IMR-90 (cell line): ENCODE data around the gene HTT. TPM values are rescaled to one million over a fixed set of nuclear protein-coding genes. Genes with fewer than 3 reads are reported as not detected.
A peak's percentile ranks its signal among the peaks of the same experiment; 100 is the strongest.

ENCODE experiments used
- ATAC-seq: fragments of 200-7000 bp; cut with Tn5 transposase; 2 replicates; pipeline ENCODE4 v1.9.1; 2020; ENCODE audit warnings: low read depth, mild to moderate bottlenecking, moderate library complexity
- BruUV-seq: library from RNA; stranded (reverse); fragments of 400-500 nt; replicated peaks from 2 replicates; lab custom pipeline; 2021; lab: Mats Ljungman, UMichigan
- CTCF ChIA-PET: fragments of 300-600 bp; formaldehyde crosslinking; extraction: SDS; loops from one replicate; lab custom pipeline; 2021; ENCODE audit warnings: antibody characterized with exemption; lab: Yijun Ruan, JAX
- POLR2A ChIA-PET: fragments of 300-600 bp; sonication (Branson Sonifier 250); formaldehyde crosslinking; loops from one replicate; lab custom pipeline; 2022; ENCODE audit warnings: antibody characterized with exemption; ENCODE audit not compliant: unreplicated experiment; lab: Charles Lee
- DNase-seq: peaks from one replicate; pipeline ENCODE4 v3.0.0; 2013
- H2AFZ ChIP-seq: replicated peaks from 2 replicates; pipeline ENCODE3; 2013; ENCODE audit warnings: low read length, mild to moderate bottlenecking; ENCODE audit not compliant: poor library complexity
- H2AK5ac ChIP-seq: 2 replicates; pipeline ENCODE4 v1.6.1; 2013; ENCODE audit warnings: low read depth, low read length, inconsistent platforms
- H2AK9ac ChIP-seq: replicated peaks from 2 replicates; pipeline ENCODE3; 2013; ENCODE audit warnings: mild to moderate bottlenecking, low read depth, low read length, moderate library complexity; ENCODE audit not compliant: poor library complexity
- H2BK120ac ChIP-seq: 2 replicates; pipeline ENCODE4 v1.6.1; 2013; ENCODE audit warnings: low read depth, low read length, inconsistent platforms
- H2BK15ac ChIP-seq: 3 replicates; pipeline ENCODE4 v1.6.1; 2013; ENCODE audit warnings: low read depth, low read length, inconsistent platforms
- H2BK20ac ChIP-seq: 2 replicates; pipeline ENCODE4 v1.6.1; 2013; ENCODE audit warnings: low read depth, mild to moderate bottlenecking, inconsistent platforms, low read length, moderate library complexity
- H2BK5ac ChIP-seq: 2 replicates; pipeline ENCODE4 v1.6.1; 2013; ENCODE audit warnings: mild to moderate bottlenecking, low read depth, low read length, inconsistent platforms; ENCODE audit not compliant: poor library complexity, severe bottlenecking
- H3K14ac ChIP-seq: replicated peaks from 2 replicates; pipeline ENCODE4 v1.6.1; 2013; ENCODE audit warnings: low read depth, low read length, inconsistent platforms
- H3K18ac ChIP-seq: 2 replicates; pipeline ENCODE4 v1.6.1; 2013; ENCODE audit warnings: low read depth, low read length, control low read depth
- H3K23ac ChIP-seq: 2 replicates; pipeline ENCODE4 v1.6.1; 2013; ENCODE audit warnings: low read depth, low read length, inconsistent platforms
- H3K27ac ChIP-seq: 2 replicates; pipeline ENCODE4 v1.5.1; 2013; ENCODE audit warnings: mild to moderate bottlenecking, control low read depth, low read length; ENCODE audit not compliant: insufficient read depth
- H3K27me3 ChIP-seq: 2 replicates; pipeline ENCODE4 v1.6.1; 2013; ENCODE audit warnings: low read length; ENCODE audit not compliant: control insufficient read depth, insufficient read depth
- H3K36me3 ChIP-seq: 2 replicates; pipeline ENCODE4 v1.6.1; 2013; ENCODE audit warnings: low read length, mixed read lengths; ENCODE audit not compliant: control insufficient read depth, insufficient read depth
- H3K4ac ChIP-seq: 2 replicates; pipeline ENCODE4 v1.6.1; 2013; ENCODE audit warnings: low read depth, low read length, inconsistent platforms
- H3K4me1 ChIP-seq: 2 replicates; pipeline ENCODE4 v1.6.1; 2013; ENCODE audit warnings: low read length, mixed read lengths; ENCODE audit not compliant: control insufficient read depth, insufficient read depth
- H3K4me2 ChIP-seq: 2 replicates; pipeline ENCODE4 v1.6.1; 2013; ENCODE audit warnings: low read depth, mild to moderate bottlenecking, control low read depth, low read length, moderate library complexity
- H3K4me3 ChIP-seq: 2 replicates; pipeline ENCODE4 v1.5.1; 2013; ENCODE audit warnings: low read depth, mild to moderate bottlenecking, control low read depth, low read length, moderate library complexity; ENCODE audit not compliant: insufficient read depth
- H3K56ac ChIP-seq: 2 replicates; pipeline ENCODE4 v1.6.1; 2013; ENCODE audit warnings: low read length, inconsistent platforms; ENCODE audit not compliant: insufficient read depth; ENCODE audit errors: extremely low read depth
- H3K79me1 ChIP-seq, 2 experiments: 2 replicates each; pipeline ENCODE4 v1.6.1; 2013; ENCODE audit warnings: low read length in 2 of 2, inconsistent platforms in 1 of 2, low read depth in 1 of 2
- H3K9ac ChIP-seq: 2 replicates; pipeline ENCODE4 v1.6.1; 2013; ENCODE audit warnings: low read depth, low read length, control low read depth
- H3K9me1 ChIP-seq: 2 replicates; pipeline ENCODE4 v1.6.1; 2013; ENCODE audit warnings: low read length, inconsistent platforms; ENCODE audit not compliant: insufficient read depth
- H3K9me3 ChIP-seq: 2 replicates; pipeline ENCODE4 v1.6.1; 2013; ENCODE audit warnings: low read length; ENCODE audit not compliant: control insufficient read depth, insufficient read depth
- H4K20me1 ChIP-seq: 2 replicates; pipeline ENCODE4 v1.6.1; 2013; ENCODE audit warnings: low read length, inconsistent platforms; ENCODE audit not compliant: insufficient read depth
- H4K5ac ChIP-seq: 2 replicates; pipeline ENCODE4 v1.6.1; 2013; ENCODE audit warnings: mild to moderate bottlenecking, low read depth, low read length, control low read depth
- H4K8ac ChIP-seq, 2 experiments: 2 replicates each; pipeline ENCODE4 v1.6.1; 2013; ENCODE audit warnings: low read depth in 2 of 2, low read length in 2 of 2, control low read depth in 1 of 2, inconsistent platforms in 1 of 2
- H4K91ac ChIP-seq: 2 replicates; pipeline ENCODE4 v1.6.1; 2013; ENCODE audit warnings: low read depth, low read length, inconsistent platforms; ENCODE audit not compliant: insufficient read depth
- CHD1 ChIP-seq: IDR thresholded peaks from 2 replicates; pipeline ENCODE4 v1.6.1; 2012; ENCODE audit warnings: low read depth, low read length, improper control_type of control experiment
- FOS ChIP-seq: fragments of 150-350 bp; IDR thresholded peaks from 2 replicates; pipeline ENCODE4 v1.6.1; 2016; ENCODE audit warnings: low read depth, low read length
- RCOR1 ChIP-seq: IDR thresholded peaks from 2 replicates; pipeline ENCODE4 v1.6.1; 2012; ENCODE audit warnings: mild to moderate bottlenecking, low read length, improper control_type of control experiment; ENCODE audit not compliant: insufficient replicate concordance
- USF2 ChIP-seq: fragments of 150-350 bp; IDR thresholded peaks from 2 replicates; pipeline ENCODE4 v1.6.1; 2017; ENCODE audit warnings: mild to moderate bottlenecking, antibody characterized with exemption, low read length, low read depth
- WGBS, 2 experiments: methylation state at CpG; one replicate each; pipeline versions ENCODE4 v1.1.5 to v1.1.7; 2013; ENCODE audit warnings: missing lambda C conversion rate in 2 of 2; ENCODE audit not compliant: insufficient read length in 1 of 2; ENCODE audit errors: extremely low coverage in 2 of 2; 5-methylcytosine and 5-hydroxymethylcytosine counted together
- dilution Hi-C: fragments of 300-500 bp; cut with HindIII; formaldehyde crosslinking; loops from one replicate; pipeline ENCODE4 v1.14.3; 2018; ENCODE audit warnings: low sequenced_read_pairs; ENCODE audit not compliant: unreplicated experiment
- in situ Hi-C: fragments of 300-500 bp; cut with MboI; formaldehyde crosslinking; loops from 3 replicates; pipeline ENCODE4 v1.14.3; 2019; ENCODE audit warnings: low sequenced_read_pairs, inconsistent platforms, mixed read lengths
- intact Hi-C: fragments of 100-400 bp; cut with micrococcal nuclease; formaldehyde crosslinking; loops from 2 replicates; pipeline ENCODE4 v1.10.0; 2022
- polyA plus RNA-seq, 3 experiments: library from polyadenylated mRNA; depleted of rRNA; stranded (reverse); fragments of >200 nt; gene quantifications; 2 replicates each; pipeline ENCODE4 v1.2.3, GENCODE V29; 2012; ENCODE audit warnings: low replicate concordance in 1 of 3
- total RNA-seq: library from RNA; depleted of rRNA; stranded (reverse); fragments of >200 nt; gene quantifications from 2 replicates; pipeline ENCODE4 v1.2.3, GENCODE V29; 2012

HTT gene
- total and polyA plus RNA-seq, 2 of the 4 experiments (the other 2 are of a cell fraction), result 11.6 to 14.3 TPM

GRCh38 chr4:3283483-3283882 is 209.0 kb downstream of the HTT start:
- no TSS peak for BruUV-seq
- WGBS, 2 experiments, result 100% methylated on average over 1 of the region's 6 CpGs; no CpG with 5 or more reads in 1 of the 2 experiments
- CTCF ChIA-PET, result no interaction called here

More at GRCh38 chr4:3283483-3283882, 209.0 kb downstream of the HTT start:
- Histone ChIP-seq H3K27me3 (peaks cover 9% of the 10 kb centered on the region; the same call in 1 of the 2 replicates), H3K14ac (no peak overlapping the region), H3K9ac (no peak overlapping the region), H2BK15ac (no peak overlapping the region), H3K4me1 (no peaks in the 10 kb centered on the region; the same call in 1 of the 2 replicates), H3K23ac (no peak overlapping the region), H3K4me2 (no peak overlapping the region), H2BK5ac (no peak overlapping the region), H2AFZ (no peak overlapping the region), H2AK5ac (no peak overlapping the region), H3K9me3 (peaks cover 2% of the 10 kb centered on the region), H4K8ac (no peak overlapping the region), H3K27ac (no peak overlapping the region), H2BK120ac (no peak overlapping the region), H3K79me1 (no peaks in the 10 kb centered on the region), H3K56ac (no peak overlapping the region), H2AK9ac (peak overlapping the region; percentile 50), H4K5ac (no peak overlapping the region), H3K4me3 (no peak overlapping the region), H3K18ac (no peak overlapping the region), H4K91ac (no peak overlapping the region), H2BK20ac (no peak overlapping the region), H4K20me1 (no peaks in the 10 kb centered on the region), H3K4ac (no peak overlapping the region), H3K9me1 (no peaks in the 10 kb centered on the region), H3K36me3 (no peaks in the 10 kb centered on the region)
- dilution Hi-C loops (no loop called here), intact Hi-C loops (no loop called here), in situ Hi-C loops (no loop called here)
- POLR2A ChIA-PET, result no interaction called here
- ATAC-seq (no peak), DNase-seq (no peak)
- no peak for TF ChIP-seq CHD1
- TF ChIP-seq RCOR1, result no peak
- TF ChIP-seq FOS, result no peak
- no peak for TF ChIP-seq USF2
